GM18951 (cell line): Measurements from ENCODE around the gene SYNJ2.

Source experiments
- POLR2A ChIP-seq: IDR thresholded peaks from 4 replicates; pipeline ENCODE4 v1.6.1; 2011; ENCODE audit warnings: mild to moderate bottlenecking; ENCODE audit not compliant: insufficient read length, insufficient read depth; ENCODE audit errors: extremely low read depth
- in situ Hi-C: fragments of 300-500 bp; cut with MboI; formaldehyde crosslinking; loops from one replicate; pipeline ENCODE4 v1.12.0; 2022; ENCODE audit warnings: low sequenced_read_pairs, mixed read lengths, inconsistent platforms; ENCODE audit not compliant: unreplicated experiment

The SYNJ2 gene

DNA sequence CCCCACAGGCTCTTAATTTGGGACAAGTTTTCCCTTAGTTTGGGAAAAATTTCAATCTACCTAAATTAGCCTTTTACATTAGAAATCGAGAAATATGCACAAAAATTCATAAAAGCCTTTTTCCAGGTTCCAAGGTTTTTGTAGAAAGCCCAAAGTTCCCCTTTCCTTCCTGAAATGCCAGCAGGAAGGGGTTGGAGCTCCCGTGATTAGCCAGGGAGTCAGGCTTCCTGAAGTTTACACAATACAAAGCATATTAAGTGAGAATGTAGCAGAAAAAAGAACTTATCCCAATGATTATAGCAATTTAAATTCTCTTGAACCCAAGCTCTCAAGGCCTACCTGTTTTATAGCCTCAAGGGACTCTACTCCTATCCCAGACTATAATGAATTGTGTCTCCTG is 39.1 kb downstream of the SYNJ2 start:
- in situ Hi-C loops: no loop called here
- no peak for TF ChIP-seq POLR2A

DNA sequence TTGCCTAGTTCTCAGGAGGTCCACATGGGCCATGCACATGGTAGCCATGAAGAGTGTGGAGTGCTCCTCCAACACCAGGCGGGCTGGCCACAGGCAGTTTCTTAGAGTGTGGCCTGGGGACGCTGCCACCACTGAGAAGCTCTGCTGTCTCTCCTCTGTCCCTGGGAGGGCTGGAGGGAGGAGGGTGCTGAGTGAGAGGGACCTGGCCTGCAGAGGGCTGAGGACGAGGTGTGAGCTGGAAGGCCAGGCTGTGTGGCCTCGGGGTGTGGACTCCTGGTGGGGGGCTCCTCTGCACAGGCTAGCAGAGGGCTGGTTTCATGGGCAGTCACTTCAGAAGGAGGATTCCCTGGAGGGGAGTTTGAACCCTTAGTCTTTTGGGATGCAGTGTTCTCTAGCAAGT is 39.7 kb downstream of the SYNJ2 start:
- in situ Hi-C loops: no loop called here
- TF ChIP-seq POLR2A: no peak

DNA sequence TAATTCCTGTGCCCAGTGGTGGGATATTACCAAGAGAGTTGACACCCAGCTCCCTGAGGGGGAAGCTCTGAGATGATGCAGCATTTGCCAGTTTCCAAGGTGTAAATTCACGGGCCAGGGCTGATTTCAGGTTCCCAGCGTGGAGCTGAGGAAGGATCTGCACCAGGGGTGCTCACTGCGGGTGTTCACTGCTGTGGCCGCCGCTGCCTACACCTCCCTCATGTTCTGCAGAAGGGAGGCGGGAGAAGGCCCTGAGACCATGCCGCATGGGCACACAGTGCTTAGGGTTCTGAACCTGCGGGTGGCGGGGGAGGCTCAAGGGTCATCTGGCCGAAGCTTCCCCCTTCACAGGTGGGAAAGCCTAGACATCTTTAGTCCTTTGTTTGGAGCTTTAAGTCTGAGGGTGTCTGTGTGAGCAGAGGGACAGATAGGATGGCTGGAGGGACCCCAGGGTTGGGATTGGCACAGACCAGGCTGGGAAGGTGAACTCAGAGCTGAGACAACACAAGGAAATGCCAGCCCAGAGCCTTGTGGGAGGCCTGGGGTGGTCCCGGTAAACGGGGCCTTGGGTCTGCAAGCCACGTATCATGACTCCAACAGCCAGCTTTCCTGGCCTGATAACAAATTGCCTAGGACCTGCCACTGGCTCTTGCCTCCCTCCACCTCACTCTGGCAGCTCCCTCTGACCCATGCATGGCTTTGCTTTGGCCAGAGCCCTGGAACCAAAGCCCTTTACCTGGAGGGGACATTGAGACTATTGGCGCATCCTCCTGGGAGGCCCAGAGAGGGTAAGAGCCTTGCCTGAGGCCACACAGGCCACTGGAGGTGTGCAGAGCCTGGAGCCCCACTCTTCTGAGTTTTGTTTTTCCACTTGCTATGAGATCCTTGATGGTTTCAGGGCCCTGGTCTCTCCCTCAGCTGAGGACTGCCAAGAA is 40.4 kb downstream of the SYNJ2 start:
- no peak for TF ChIP-seq POLR2A
- in situ Hi-C loops: no loop called here

DNA sequence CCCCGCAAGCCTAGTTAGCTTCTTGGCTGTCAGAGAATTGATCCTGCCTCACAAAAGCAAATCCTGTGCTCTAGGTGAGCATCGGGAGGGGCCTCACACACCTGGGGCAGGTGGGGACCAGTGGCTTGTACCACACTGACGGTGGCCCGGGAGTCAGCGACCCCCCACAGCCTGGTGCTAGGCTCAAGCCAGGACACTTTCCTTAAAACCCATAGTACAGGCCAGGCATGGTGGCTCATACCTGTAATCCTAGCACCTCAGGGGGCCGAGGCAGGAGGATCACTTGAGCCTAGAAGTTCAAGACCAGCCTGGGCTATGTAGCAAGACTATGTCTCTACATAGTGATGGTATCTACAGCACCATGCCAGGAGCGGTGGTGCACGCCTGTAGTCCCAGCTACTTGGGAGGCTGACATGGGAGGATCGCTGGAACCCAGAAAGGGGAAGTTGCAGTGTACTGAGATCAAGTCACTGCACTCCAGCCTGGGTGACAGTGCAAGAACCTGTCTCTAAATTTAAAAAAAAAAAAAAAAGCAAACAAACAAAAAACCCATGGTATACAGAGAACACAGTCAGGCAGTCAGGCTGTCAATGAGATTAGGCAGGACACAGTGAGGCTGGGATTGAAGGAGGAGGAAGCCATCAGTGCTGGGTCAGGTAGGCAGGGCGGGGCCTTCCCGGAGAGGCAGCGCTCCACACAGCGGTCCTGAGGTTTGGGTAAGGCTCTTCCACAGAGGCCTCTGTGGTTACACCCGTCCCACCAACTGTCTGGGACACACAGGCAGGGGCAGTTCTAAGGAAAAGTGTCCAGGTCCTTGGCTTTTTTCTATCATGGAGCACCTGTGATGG is 41.3 kb downstream of the SYNJ2 start:
- no peak for TF ChIP-seq POLR2A
- in situ Hi-C loops: no loop called here

DNA sequence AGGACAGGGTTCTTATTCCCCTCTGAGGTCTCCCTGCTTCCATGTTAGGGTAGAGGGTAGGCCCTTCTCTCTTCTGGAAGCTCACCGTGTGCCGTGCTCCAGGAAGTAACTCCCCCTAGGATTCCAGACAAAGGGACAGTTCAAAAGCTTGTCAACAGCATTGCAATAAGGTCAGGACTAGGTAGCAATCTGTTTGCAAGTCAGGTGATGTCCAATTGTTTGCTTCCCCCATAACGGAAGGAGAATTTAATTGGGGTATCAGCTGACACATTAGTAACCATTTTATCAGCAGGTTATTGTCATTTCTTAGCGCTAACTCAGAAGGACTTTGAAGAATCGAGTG is 41.9 kb downstream of the SYNJ2 start:
- in situ Hi-C loops: no loop called here
- no peak for TF ChIP-seq POLR2A

DNA sequence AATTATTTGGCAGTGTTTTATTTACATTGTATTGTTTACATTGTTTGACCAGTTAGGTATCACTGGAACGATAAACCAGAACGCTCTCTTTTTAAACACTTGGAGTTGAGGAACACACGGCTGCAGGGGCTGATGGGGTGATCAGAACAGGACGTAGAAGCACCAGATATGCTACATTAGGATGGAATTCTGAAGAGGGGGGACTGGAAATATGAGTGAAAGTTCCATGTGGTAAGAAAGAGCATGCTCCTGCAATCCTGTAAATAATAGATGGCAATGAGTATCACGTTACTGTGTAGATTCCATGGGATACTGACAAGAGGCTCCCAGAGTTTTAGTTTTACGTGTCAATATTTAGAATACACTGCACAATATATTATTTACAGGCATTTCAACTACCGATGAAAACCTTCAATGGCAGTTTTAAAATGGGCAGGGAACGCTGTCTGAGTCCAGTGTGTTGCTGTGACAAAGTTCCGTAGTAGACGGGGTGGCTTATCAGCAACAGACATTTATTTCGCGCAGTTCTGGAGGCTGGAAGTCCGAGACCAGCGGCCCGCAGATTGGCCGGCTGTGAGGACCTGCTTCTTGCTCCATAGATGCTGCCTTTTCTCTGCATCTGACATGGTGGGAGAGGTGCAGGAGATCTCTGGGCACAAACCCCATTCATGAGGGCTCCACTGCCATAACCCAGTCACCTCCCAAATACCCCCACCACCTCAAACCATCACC is 43.1 kb downstream of the SYNJ2 start:
- TF ChIP-seq POLR2A: no peak
- in situ Hi-C loops: no loop called here

DNA sequence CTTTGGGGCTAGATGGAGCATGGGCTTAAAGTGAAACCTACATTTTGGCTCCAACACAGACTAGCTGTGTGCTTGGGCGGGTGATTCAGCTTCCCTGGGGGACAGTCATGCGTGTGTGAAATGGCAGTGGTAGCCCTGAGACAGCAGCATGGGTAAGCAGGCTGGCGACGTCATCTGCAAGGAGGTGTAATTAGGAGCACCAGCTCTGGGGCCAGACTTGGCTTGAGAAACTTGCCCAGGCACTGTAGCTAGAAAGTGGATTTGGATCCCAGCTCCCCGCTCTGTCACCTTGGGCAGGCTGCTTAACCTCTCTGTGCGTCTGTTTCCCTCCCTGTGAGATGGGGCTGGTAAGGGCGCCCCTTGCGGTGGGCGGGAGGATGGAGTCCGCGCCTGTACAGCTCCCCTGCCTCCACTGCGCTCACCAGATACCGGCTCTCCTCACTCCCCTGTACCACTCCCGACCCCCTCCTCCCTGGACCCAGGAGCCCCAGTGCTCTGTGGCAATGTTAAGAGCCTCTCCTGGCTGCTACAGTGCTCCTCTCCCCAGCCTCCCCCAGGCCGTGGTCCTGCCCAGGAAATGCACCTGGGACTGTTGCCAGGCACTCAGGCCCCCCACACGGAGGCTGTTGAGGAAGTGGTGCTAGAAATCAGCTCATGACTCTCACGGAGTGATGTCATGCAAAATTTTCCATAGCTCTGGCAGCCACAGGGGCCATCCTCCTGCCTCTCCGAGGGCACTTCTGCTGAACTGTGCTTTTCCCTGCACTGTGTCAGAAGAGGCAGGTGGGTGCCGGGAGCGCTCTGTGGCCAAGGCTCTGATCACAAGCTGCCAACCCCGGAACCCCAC is 44.6 kb downstream of the SYNJ2 start:
- in situ Hi-C loops: no loop called here
- peak; percentile 36 for TF ChIP-seq POLR2A

DNA sequence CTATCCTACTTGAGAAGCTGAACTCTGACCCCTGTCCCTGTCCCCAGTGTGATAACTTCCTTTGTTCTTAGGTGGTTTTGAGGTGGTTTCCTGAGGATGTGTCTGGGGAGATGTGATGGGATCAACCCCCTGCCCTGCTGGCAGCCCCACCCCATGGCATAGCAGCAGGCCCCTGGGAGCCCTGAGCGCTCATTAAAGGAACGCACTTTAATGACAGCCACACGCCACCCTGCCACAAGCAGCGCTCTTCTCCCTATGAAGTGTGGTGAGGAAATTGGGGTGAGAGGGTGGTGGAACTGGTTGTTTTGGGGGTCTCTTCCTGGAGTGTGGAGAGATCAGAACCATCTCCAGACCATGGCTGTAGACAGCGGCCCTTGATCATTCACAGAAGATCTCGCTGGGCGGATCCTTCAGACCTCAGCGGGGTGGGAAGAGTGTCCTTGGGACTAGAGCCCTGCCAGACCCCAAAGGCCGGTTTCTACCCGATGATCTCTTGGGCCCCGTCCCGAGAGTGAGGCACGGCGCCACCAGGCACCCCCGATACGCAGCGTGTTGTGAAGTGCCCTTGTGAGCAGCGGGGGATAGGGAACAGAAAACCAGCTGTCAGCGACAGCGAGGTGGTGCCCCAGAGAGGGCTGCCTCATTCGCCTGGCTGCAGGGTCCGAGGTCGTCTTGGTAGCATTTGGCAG is 45.4 kb downstream of the SYNJ2 start:
- no peak for TF ChIP-seq POLR2A
- in situ Hi-C loops: no loop called here

DNA sequence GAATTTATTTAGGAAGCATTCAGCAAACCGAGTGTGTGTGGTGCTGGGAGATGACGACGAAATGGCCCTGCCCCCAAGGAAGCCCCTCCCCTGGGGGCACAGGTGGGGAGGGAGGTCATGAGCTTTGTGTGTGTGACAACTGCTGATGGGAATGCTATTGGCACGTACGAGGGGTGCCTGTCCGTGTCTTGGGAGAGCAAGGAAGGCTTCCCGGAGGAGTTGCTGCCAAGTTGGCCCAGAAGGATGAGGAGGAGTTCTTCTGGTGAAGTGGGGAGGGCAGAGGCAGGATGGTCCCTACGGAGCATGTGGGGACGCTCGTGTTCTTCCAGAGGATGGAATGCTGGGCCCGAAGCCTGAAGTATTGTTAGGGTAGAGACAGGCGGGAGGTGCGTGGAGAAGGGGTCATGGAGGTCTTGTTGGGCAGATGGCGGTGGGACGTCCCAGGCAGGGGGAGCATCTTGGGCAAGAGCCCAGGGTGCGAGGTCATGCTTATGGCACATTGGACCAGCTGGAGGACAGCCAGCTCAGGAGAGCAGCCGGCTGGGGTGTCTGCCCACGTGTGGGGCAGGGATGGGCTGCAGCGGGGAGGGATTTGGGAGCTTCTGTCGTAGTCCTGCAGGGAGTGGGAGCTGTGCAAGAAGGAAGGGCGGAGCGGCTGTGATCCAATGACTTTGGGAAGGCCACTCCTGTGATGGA is 46.1 kb downstream of the SYNJ2 start:
- no peak for TF ChIP-seq POLR2A
- in situ Hi-C loops: no loop called here

DNA sequence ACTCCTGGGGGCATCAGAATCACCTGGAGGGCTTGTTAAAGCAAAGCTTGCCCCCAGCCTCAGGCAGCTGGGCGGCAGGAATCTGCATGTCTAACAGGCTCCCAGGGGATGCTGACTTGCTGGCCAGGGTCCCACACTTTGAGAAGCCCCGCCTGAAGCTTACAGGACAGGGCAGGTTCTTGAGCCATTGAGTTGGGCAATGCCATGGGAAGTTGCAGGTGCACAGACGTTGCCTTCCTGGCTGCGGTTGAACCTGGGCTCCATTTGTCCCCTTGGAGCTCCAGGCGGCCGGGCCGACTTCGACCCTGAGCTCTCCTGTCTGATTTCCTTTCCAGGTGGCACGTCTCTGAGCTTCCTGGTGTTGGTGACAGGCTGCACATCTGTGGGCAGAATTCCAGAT is 46.8 kb downstream of the SYNJ2 start:
- in situ Hi-C loops: no loop called here
- no peak for TF ChIP-seq POLR2A

DNA sequence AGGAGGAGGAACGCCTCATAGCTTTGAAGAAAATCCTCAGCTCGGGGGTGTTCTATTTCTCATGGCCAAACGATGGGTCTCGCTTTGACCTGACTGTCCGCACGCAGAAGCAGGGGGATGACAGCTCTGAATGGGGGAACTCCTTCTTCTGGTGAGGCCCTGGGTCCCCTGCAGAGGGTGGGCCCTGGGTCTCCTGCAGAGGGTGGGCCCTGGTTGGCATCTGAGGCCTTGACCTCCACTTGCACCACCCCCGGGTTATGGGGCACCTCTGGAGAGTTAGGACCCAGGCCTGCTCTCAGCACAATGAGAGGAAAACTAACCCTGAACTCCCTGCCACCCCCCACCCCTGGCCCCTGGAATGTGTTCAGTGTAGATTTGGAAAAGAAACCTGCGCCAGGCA is 47.2 kb downstream of the SYNJ2 start:
- in situ Hi-C loops: no loop called here
- TF ChIP-seq POLR2A: no peak
